Measurements from ENCODE around the gene MXRA7.

- TF ChIP-seq, protein P1, sequence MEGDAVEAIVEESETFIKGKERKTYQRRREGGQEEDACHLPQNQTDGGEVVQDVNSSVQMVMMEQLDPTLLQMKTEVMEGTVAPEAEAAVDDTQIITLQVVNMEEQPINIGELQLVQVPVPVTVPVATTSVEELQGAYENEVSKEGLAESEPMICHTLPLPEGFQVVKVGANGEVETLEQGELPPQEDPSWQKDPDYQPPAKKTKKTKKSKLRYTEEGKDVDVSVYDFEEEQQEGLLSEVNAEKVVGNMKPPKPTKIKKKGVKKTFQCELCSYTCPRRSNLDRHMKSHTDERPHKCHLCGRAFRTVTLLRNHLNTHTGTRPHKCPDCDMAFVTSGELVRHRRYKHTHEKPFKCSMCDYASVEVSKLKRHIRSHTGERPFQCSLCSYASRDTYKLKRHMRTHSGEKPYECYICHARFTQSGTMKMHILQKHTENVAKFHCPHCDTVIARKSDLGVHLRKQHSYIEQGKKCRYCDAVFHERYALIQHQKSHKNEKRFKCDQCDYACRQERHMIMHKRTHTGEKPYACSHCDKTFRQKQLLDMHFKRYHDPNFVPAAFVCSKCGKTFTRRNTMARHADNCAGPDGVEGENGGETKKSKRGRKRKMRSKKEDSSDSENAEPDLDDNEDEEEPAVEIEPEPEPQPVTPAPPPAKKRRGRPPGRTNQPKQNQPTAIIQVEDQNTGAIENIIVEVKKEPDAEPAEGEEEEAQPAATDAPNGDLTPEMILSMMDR (IDR thresholded peaks at IDR 0.05) = no peak
- TF ChIP-seq POLR2A (IDR thresholded peaks at IDR 0.05) = no peak
Observed at GRCh38 chr17:76684756-76685155, 26.0 kb downstream of the MXRA7 start.
